ENCODE results near the gene DDIT3.

GRCh38 chr12:57535764-57536596, 15.7 kb upstream of the DDIT3 start:
- TF ChIP-seq POLR2AphosphoS5 (IDR thresholded peaks at IDR 0.05; ENCODE audit: borderline replicate concordance, low read depth, low read length) (no peak), FOXP2 (optimal IDR thresholded peaks at IDR 0.05; ENCODE audit: control extremely low read depth, extremely low read length, insufficient read depth) (no peak), EZH2 (IDR thresholded peaks at IDR 0.05) (no peak)
